ENCODE results near the gene CRYBG2. TPM values are rescaled to one million over a fixed set of nuclear protein-coding genes. Genes with fewer than 3 reads are reported as not detected.

CRYBG2 gene
- total RNA-seq, 1 donor from 2014 or later: 6.3 TPM

GRCh38 chr1:26367441-26367840, 13.5 kb upstream of the CRYBG2 start:
- DNase-seq (ENCODE audit: low read depth, low spot score): no peak
- Mint-ChIP-seq H3K4me1 (peaks cover 9% of the 10 kb centered on the region), H3K27ac (ENCODE audit: unreplicated experiment) (no peak overlapping the region), H3K9me3 (peaks cover 4% of the 10 kb centered on the region), H3K27me3 (ENCODE audit: low read depth) (peaks cover 3% of the 10 kb centered on the region), H3K4me3 (no peak overlapping the region), H3K36me3 (ENCODE audit: low read depth) (no peaks in the 10 kb centered on the region)
- TF ChIP-seq, protein P1, sequence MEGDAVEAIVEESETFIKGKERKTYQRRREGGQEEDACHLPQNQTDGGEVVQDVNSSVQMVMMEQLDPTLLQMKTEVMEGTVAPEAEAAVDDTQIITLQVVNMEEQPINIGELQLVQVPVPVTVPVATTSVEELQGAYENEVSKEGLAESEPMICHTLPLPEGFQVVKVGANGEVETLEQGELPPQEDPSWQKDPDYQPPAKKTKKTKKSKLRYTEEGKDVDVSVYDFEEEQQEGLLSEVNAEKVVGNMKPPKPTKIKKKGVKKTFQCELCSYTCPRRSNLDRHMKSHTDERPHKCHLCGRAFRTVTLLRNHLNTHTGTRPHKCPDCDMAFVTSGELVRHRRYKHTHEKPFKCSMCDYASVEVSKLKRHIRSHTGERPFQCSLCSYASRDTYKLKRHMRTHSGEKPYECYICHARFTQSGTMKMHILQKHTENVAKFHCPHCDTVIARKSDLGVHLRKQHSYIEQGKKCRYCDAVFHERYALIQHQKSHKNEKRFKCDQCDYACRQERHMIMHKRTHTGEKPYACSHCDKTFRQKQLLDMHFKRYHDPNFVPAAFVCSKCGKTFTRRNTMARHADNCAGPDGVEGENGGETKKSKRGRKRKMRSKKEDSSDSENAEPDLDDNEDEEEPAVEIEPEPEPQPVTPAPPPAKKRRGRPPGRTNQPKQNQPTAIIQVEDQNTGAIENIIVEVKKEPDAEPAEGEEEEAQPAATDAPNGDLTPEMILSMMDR (conservative IDR thresholded peaks at IDR 0.05): no peak

GRCh38 chr1:26364956-26365355, 11.0 kb upstream of the CRYBG2 start:
- Mint-ChIP-seq H3K9me3 (no peaks in the 10 kb centered on the region), H3K27ac (ENCODE audit: unreplicated experiment) (no peak overlapping the region), H3K4me3 (no peak overlapping the region), H3K36me3 (ENCODE audit: low read depth) (no peaks in the 10 kb centered on the region), H3K4me1 (peaks cover 20% of the 10 kb centered on the region), H3K27me3 (ENCODE audit: low read depth) (peaks cover 23% of the 10 kb centered on the region)
- DNase-seq (ENCODE audit: low read depth, low spot score): no peak
- TF ChIP-seq, protein P1 (conservative IDR thresholded peaks at IDR 0.05): no peak

DNA sequence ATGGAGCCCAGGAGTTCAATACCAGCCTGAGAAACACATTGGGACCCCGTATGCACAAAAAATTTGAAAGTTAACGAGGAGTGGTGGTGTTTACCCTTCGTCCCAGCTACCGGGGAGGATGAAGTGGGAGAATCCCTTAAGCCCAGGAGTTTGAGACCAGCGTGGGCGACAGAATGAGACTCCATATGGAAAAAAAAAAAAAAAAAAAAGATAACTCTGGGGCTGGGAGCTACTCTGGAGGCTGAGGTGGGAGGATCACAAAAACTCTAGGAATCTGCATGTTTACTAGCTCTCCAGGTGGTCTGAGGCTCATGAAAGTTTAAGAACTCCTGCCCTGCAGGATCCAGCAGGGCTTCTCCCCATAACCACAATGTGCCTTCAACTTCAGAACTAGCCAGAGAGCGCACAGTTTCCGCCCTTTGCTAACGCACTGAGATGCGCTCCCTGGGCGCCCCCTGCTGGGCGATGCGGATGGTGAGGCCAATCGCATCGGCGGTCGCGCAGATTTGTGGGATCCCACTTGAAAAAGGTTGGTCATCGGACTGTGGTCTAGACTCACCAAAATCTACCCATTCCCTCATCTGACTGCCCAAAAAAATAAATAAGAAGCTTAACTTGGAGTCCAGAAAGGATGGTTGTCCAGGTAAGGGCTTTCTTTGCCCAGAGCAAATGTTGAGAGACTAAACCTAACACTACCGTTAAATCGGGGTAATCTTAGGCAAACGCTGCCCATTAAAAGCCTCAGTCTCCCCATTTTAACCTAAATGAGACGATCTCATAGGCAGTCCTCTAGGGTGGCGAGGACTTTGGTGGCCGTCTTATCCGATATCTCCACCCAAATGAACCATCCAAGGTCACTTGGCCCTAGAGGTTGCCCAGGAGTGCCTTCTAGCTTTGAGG, 9.9 kb upstream of the CRYBG2 start:
- Mint-ChIP-seq H3K36me3 (ENCODE audit: low read depth) (no peaks in the 10 kb centered on the region), H3K27me3 (ENCODE audit: low read depth) (peaks cover 34% of the 10 kb centered on the region), H3K27ac (ENCODE audit: unreplicated experiment) (no peak overlapping the region), H3K4me3 (peak overlapping the region; percentile 71), H3K4me1 (peaks cover 30% of the 10 kb centered on the region), H3K9me3 (no peaks in the 10 kb centered on the region)
- TF ChIP-seq, protein P1 (conservative IDR thresholded peaks at IDR 0.05): peak; percentile 98
- peak; percentile 93 for DNase-seq (ENCODE audit: low read depth, low spot score)

DNA sequence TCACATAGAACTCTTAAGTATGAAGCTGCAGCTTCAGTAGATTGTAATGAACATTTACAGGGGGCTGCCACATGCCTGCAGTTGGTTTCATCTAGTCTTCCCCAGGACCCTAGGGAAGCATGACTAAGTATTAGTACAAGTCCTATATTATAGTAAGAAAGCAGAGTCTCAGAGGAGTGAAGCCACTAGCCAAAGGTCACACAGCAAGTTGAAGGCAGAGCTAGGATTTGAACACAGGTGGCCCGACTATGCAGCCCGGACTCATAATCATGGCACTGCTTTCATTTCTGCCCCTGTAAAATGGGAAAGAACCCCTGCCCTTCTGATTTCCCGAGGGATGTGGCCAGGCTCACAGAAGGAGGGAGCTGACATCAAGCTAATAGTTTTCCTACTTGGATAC, 8.4 kb upstream of the CRYBG2 start:
- no peaks in the 10 kb centered on the region for H3K36me3 Mint-ChIP-seq (ENCODE audit: low read depth)
- TF ChIP-seq, protein P1 (conservative IDR thresholded peaks at IDR 0.05): no peak
- no peak for DNase-seq (ENCODE audit: low read depth, low spot score)
- H3K4me1 Mint-ChIP-seq: peaks cover 35% of the 10 kb centered on the region
- peak overlapping the region; percentile 32 for H3K4me3 Mint-ChIP-seq
- H3K9me3 Mint-ChIP-seq: no peaks in the 10 kb centered on the region
- peaks cover 40% of the 10 kb centered on the region for H3K27me3 Mint-ChIP-seq (ENCODE audit: low read depth)
- H3K27ac Mint-ChIP-seq (ENCODE audit: unreplicated experiment): no peak overlapping the region

DNA sequence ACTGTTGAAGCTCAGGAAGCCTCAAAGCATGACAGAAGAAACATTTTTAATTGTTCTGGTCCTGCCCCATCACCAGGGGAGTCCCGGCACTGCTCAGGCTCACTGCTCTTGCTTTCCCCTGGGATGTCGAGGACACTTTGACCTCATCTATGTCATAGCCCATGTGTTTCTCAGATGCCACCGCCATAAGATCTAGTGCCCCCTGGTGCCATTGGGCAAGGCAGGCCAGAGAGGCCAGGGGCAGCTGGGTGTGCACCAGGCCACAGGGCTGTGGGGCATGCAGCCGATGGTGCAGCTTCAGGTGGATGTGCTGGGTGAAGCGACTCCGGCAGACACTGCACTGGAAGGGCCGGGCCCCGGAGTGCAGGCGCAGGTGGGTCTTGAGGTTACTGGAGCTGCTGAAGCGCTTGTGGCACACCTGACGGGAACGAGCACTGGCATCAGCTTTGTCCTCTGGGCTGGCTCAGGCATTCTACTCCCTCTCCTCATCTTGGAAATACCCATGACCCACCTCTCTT, 7.7 kb upstream of the CRYBG2 start:
- H3K27me3 Mint-ChIP-seq (ENCODE audit: low read depth): peaks cover 40% of the 10 kb centered on the region

More for the DNA sequence above, 7.7 kb upstream of the CRYBG2 start:
- DNase-seq (ENCODE audit: low read depth, low spot score): no peak
- no peak overlapping the region for H3K27ac Mint-ChIP-seq (ENCODE audit: unreplicated experiment)
- no peaks in the 10 kb centered on the region for H3K9me3 Mint-ChIP-seq
- H3K4me3 Mint-ChIP-seq: peak overlapping the region; percentile 27
- peaks cover 38% of the 10 kb centered on the region for H3K4me1 Mint-ChIP-seq
- TF ChIP-seq, protein P1 (conservative IDR thresholded peaks at IDR 0.05): no peak
- H3K36me3 Mint-ChIP-seq (ENCODE audit: low read depth): no peaks in the 10 kb centered on the region
